Neural cell (in vitro differentiated cells): ENCODE results near the gene PARVB. TPM values are rescaled to one million over a fixed set of nuclear protein-coding genes. Genes with fewer than 3 reads are reported as not detected.

ENCODE experiments used
- H2AFZ ChIP-seq: fragments of 200-600, 300-800 bp; sonication (generic), shearing (Covaris generic); 2 replicates; pipeline ENCODE4 v1.6.0; 2014; ENCODE audit warnings: low read depth, mild to moderate bottlenecking, antibody characterized with exemption, low read length, moderate library complexity
- H3F3A ChIP-seq: fragments of 200-600 bp; shearing (Covaris generic); 2 replicates; pipeline ENCODE4 v1.6.1; 2016; ENCODE audit warnings: mild to moderate bottlenecking, moderate library complexity, mixed read lengths, antibody characterized with exemption, low read length; ENCODE audit not compliant: insufficient read depth, poor library complexity, severe bottlenecking
- H3K27ac ChIP-seq: fragments of 200-600, 300-800 bp; sonication (generic), shearing (Covaris generic); 2 replicates; pipeline ENCODE4 v1.5.1; 2014; ENCODE audit warnings: mild to moderate bottlenecking, low read length, moderate library complexity
- H3K27me3 ChIP-seq: fragments of 300-800, 200-600 bp; sonication (generic), shearing (Covaris generic); 2 replicates; pipeline ENCODE4 v1.6.0; 2014; ENCODE audit warnings: mild to moderate bottlenecking, low read depth, low read length, moderate library complexity; ENCODE audit not compliant: insufficient read depth
- H3K36me3 ChIP-seq: fragments of 300-800, 200-600 bp; sonication (generic), shearing (Covaris generic); 2 replicates; pipeline ENCODE4 v1.5.1; 2014; ENCODE audit warnings: mild to moderate bottlenecking, antibody characterized with exemption, low read length, moderate library complexity; ENCODE audit not compliant: insufficient read depth
- H3K4me2 ChIP-seq: fragments of 300-800, 200-600 bp; sonication (generic), shearing (Covaris generic); 2 replicates; pipeline ENCODE4 v1.6.0; 2014; ENCODE audit warnings: mild to moderate bottlenecking, low read length
- H3K4me3 ChIP-seq: fragments of 300-800, 200-600 bp; sonication (generic), shearing (Covaris generic); 2 replicates; pipeline ENCODE4 v1.5.1; 2014; ENCODE audit warnings: mild to moderate bottlenecking, low read length, moderate library complexity
- H3K79me2 ChIP-seq: fragments of 200-600 bp; shearing (Covaris generic); replicated peaks from 2 replicates; pipeline ENCODE4 v1.6.0; 2014; ENCODE audit warnings: mild to moderate bottlenecking, low read length, moderate library complexity; ENCODE audit not compliant: insufficient read depth
- H3K9ac ChIP-seq: fragments of 300-800, 200-600 bp; sonication (generic), shearing (Covaris generic); 2 replicates; pipeline ENCODE4 v1.6.1; 2016; ENCODE audit warnings: mild to moderate bottlenecking, low read length, mixed read lengths
- H3K9me2 ChIP-seq: fragments of 200-600 bp; shearing (Covaris generic); 2 replicates; pipeline ENCODE4 v1.6.1; 2016; ENCODE audit warnings: mild to moderate bottlenecking, low read length, mixed read lengths; ENCODE audit not compliant: insufficient read depth
- H3K9me3 ChIP-seq: fragments of 200-600, 300-800 bp; sonication (generic), shearing (Covaris generic); 2 replicates; pipeline ENCODE4 v1.6.1; 2016; ENCODE audit warnings: mild to moderate bottlenecking, mixed run types, low read length, moderate library complexity, mixed read lengths
- H4K20me1 ChIP-seq: fragments of 200-600 bp; shearing (Covaris generic); 2 replicates; pipeline ENCODE4 v1.6.1; 2016; ENCODE audit warnings: mild to moderate bottlenecking, mixed run types; ENCODE audit not compliant: insufficient read depth
- CTCF ChIP-seq: fragments of 450-650 bp; IDR thresholded peaks from 2 replicates; pipeline ENCODE4 v1.5.1; 2014; ENCODE audit warnings: antibody characterized with exemption, mild to moderate bottlenecking, moderate library complexity; ENCODE audit not compliant: poor library complexity, severe bottlenecking
- EP300 ChIP-seq: fragments of 450-650 bp; conservative IDR thresholded peaks from 2 replicates; pipeline ENCODE4 v1.6.1; 2014; ENCODE audit warnings: antibody characterized with exemption, mild to moderate bottlenecking, moderate library complexity; ENCODE audit not compliant: poor library complexity, severe bottlenecking
- EZH2 ChIP-seq: fragments of 200-600, 300-800 bp; shearing (Covaris generic), sonication (generic); IDR thresholded peaks from 2 replicates; pipeline ENCODE4 v1.6.1; 2014; ENCODE audit warnings: antibody characterized with exemption, low read length, borderline replicate concordance, mild to moderate bottlenecking; ENCODE audit not compliant: insufficient read depth, poor library complexity, severe bottlenecking
- MXI1 ChIP-seq: fragments of 450-650 bp; conservative IDR thresholded peaks from 2 replicates; pipeline ENCODE4 v1.6.1; 2014; ENCODE audit warnings: antibody characterized with exemption, mild to moderate bottlenecking; ENCODE audit not compliant: poor library complexity, severe bottlenecking
- POLR2AphosphoS5 ChIP-seq: IDR thresholded peaks from 2 replicates; pipeline ENCODE4 v1.6.1; 2012
- RAD21 ChIP-seq: fragments of 450-650 bp; conservative IDR thresholded peaks from 2 replicates; pipeline ENCODE4 v1.6.1; 2014; ENCODE audit warnings: antibody characterized with exemption, mild to moderate bottlenecking, moderate library complexity
- REST ChIP-seq: IDR thresholded peaks from 2 replicates; pipeline ENCODE4 v1.6.1; 2012; ENCODE audit warnings: borderline replicate concordance
- SMC3 ChIP-seq: fragments of 450-650 bp; conservative IDR thresholded peaks from 2 replicates; pipeline ENCODE4 v1.6.1; 2014; ENCODE audit warnings: antibody characterized with exemption, mild to moderate bottlenecking, moderate library complexity; ENCODE audit not compliant: poor library complexity
- TAF1 ChIP-seq: IDR thresholded peaks from 2 replicates; pipeline ENCODE4 v1.6.1; 2012; ENCODE audit warnings: low read depth
- polyA plus RNA-seq: library from polyadenylated mRNA; depleted of rRNA; stranded (reverse); fragments of >200 nt; gene quantifications from 2 replicates; pipeline ENCODE4 v1.2.3, GENCODE V29; 2014

The PARVB gene
- polyA plus RNA-seq, 1 donor from 2014 or later: 1.2 TPM

GRCh38 chr22:44098966-44099530 lies 74.9 kb downstream of the PARVB start:
- H2AFZ ChIP-seq: no peak overlapping the region
- no peak overlapping the region for H3K4me3 ChIP-seq
- H3K27ac ChIP-seq: no peak overlapping the region
- no peaks in the 10 kb centered on the region for H3K27me3 ChIP-seq
- no peaks in the 10 kb centered on the region for H3F3A ChIP-seq
- no peak overlapping the region for H3K4me2 ChIP-seq
- H3K36me3 ChIP-seq: no peaks in the 10 kb centered on the region
- H3K9ac ChIP-seq: no peak overlapping the region
- TF ChIP-seq EZH2: no peak
- TF ChIP-seq TAF1: no peak
- TF ChIP-seq CTCF: no peak
- TF ChIP-seq EP300: no peak
- no peak for TF ChIP-seq RAD21
- TF ChIP-seq SMC3: no peak
- no peak for TF ChIP-seq REST
- no peak for TF ChIP-seq MXI1
- no peak for TF ChIP-seq POLR2AphosphoS5
- H3K79me2 ChIP-seq: no peaks in the 10 kb centered on the region
- no peaks in the 10 kb centered on the region for H3K9me3 ChIP-seq
- H3K9me2 ChIP-seq: no peaks in the 10 kb centered on the region
- H4K20me1 ChIP-seq: no peaks in the 10 kb centered on the region

- no peak overlapping the region for H3K4me3 ChIP-seq
- H3K9ac ChIP-seq: no peak overlapping the region
- H3K9me3 ChIP-seq: no peaks in the 10 kb centered on the region
- no peaks in the 10 kb centered on the region for H3K36me3 ChIP-seq
- H4K20me1 ChIP-seq: no peaks in the 10 kb centered on the region
- H2AFZ ChIP-seq: no peak overlapping the region
- no peaks in the 10 kb centered on the region for H3K27me3 ChIP-seq
- no peaks in the 10 kb centered on the region for H3F3A ChIP-seq
- no peak overlapping the region for H3K4me2 ChIP-seq
- H3K79me2 ChIP-seq: no peaks in the 10 kb centered on the region
- TF ChIP-seq POLR2AphosphoS5: no peak
- no peak for TF ChIP-seq EZH2
- no peak for TF ChIP-seq SMC3
- no peak for TF ChIP-seq TAF1
- no peak for TF ChIP-seq MXI1
- TF ChIP-seq EP300: no peak
- TF ChIP-seq REST: no peak
- no peak for TF ChIP-seq CTCF
- TF ChIP-seq RAD21: no peak
- H3K27ac ChIP-seq: no peak overlapping the region
- H3K9me2 ChIP-seq: no peaks in the 10 kb centered on the region
These were observed 75.6 kb downstream of the PARVB start for GRCh38 chr22:44099696-44100095.
